SKM-1 treated with dmso at 0.1 percent for 144 hours (cell line): ENCODE data around the gene RAB40C.
"Not testable (repeated sequence)": the region's sequence is repeated elsewhere in the genome, so short reads cannot be mapped to it uniquely, and the experiment has no call there.

Experiments used
- DNase-seq: peaks from one replicate; lab custom pipeline; 2025; ENCODE audit not compliant: unreplicated experiment; lab: John Stamatoyannopoulos, UW

Gene RAB40C

GRCh38 chr16:588889-589657 is 793 bp upstream of the RAB40C start:
- peak; percentile 86 for DNase-seq

- no peak for DNase-seq
These were observed 435 bp downstream of the RAB40C start for GRCh38 chr16:590188-590814.

- DNase-seq, result no peak
These were observed 942 bp downstream of the RAB40C start for GRCh38 chr16:590815-591200.

- no peak for DNase-seq
These were observed 1.4 kb downstream of the RAB40C start for GRCh38 chr16:591231-591630.

GRCh38 chr16:591892-592517 is 2.1 kb downstream of the RAB40C start:
- no peak for DNase-seq

- peak; percentile 93 for DNase-seq
These were observed 2.8 kb downstream of the RAB40C start for GRCh38 chr16:592518-593306.

- DNase-seq, result no peak
These were observed 3.5 kb downstream of the RAB40C start for GRCh38 chr16:593406-593805.

GRCh38 chr16:593807-594206 is 3.9 kb downstream of the RAB40C start:
- DNase-seq, result no peak

- DNase-seq, result no peak
These were observed 5.2 kb downstream of the RAB40C start for GRCh38 chr16:595094-595528.

- no peak for DNase-seq
These were observed 6.3 kb downstream of the RAB40C start for GRCh38 chr16:595942-596735.

GRCh38 chr16:596736-597060 is 6.8 kb downstream of the RAB40C start:
- no peak for DNase-seq

GRCh38 chr16:597655-598054 is 7.8 kb downstream of the RAB40C start:
- not testable (repeated sequence) for DNase-seq

- no peak for DNase-seq
These were observed 9.2 kb downstream of the RAB40C start for GRCh38 chr16:598823-599739.

- DNase-seq, result peak; percentile 19
These were observed 10.9 kb downstream of the RAB40C start for GRCh38 chr16:600781-601180.

- DNase-seq, result no peak
These were observed 14.1 kb downstream of the RAB40C start for GRCh38 chr16:603933-604332.

GRCh38 chr16:606656-607307 is 16.9 kb downstream of the RAB40C start:
- no peak for DNase-seq

GRCh38 chr16:608019-608418 is 18.2 kb downstream of the RAB40C start:
- DNase-seq, result no peak

- no peak for DNase-seq
These were observed 19.4 kb downstream of the RAB40C start for GRCh38 chr16:609316-609715.

- no peak for DNase-seq
These were observed 20.1 kb downstream of the RAB40C start for GRCh38 chr16:609984-610383.
